Spleen (tissue), 7 donors: Measurements from ENCODE around the gene EEF1AKMT4.

Experiments used
- CTCF ChIP-seq, 11 experiments: fragments of 200-600 bp in 7 of 11; fragments of 450-650 bp in 4 of 11; sonication (generic) in 4 of 11; IDR thresholded peaks in 8 of 11; conservative IDR thresholded peaks in 3 of 11; 1 replicate in 7 of 11; 2 replicates in 4 of 11; pipeline versions ENCODE4 v1.4.0 to v1.8.0; 2016 to 2021; ENCODE audit warnings: antibody characterized with exemption in 11 of 11, inconsistent platforms in 4 of 11, mild to moderate bottlenecking in 1 of 11
- POLR2A ChIP-seq, 3 donors: fragments of 450-650 bp; IDR thresholded peaks; one replicate each; pipeline ENCODE4 v1.5.1; 2017; ENCODE audit warnings: antibody characterized with exemption in 3 of 3, mild to moderate bottlenecking in 1 of 3
- donor health status: DM: no; HTN: no; CAD: no; lungs with moderate emphysema.
- donor health status: DM: no; HTN: no; CAD: no.
- donor health status: DM: no; HTN: no; CAD: no.

DNA sequence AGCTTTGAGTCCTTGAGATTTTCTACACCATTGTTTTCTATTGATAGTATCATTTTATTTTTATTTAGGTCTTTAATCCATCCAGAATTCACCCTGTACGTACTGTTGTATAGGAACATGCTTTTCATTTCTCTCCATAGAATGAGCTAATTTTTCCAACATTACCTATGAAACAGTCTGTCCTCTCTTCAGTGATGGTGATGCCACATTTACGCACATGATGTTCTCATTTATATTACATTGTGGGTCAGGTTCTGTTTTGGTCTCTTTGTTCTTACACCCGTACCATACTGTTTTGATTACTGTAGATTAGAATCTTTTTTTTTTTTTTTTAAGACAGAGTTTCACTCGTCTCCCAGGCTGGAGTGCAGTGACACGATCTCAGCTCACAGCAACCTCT lies 37.8 kb upstream of the EEF1AKMT4 start:
- TF ChIP-seq CTCF (IDR thresholded peaks at IDR 0.05 in 8 of 11, conservative IDR thresholded peaks at IDR 0.05 in 3 of 11) (no peak), POLR2A (IDR thresholded peaks at IDR 0.05) (no peak)
